T47D (cell line): ENCODE data around the gene MAPKAPK5.
A peak's percentile ranks its signal among the peaks of the same experiment; 100 is the strongest.

Experiments used
- DNase-seq, 2 experiments: peaks; one replicate each; pipeline versions ENCODE4 v3.0.0 to v3.0.0-alpha.2; 2011 to 2012; ENCODE audit warnings: low read depth in 1 of 2, low spot score in 1 of 2
- JUND ChIP-seq: IDR thresholded peaks from 2 replicates; pipeline ENCODE4 v1.6.1; 2012; ENCODE audit warnings: low read depth
- in situ Hi-C: cut with HindIII; loops from 2 replicates; pipeline ENCODE4 v1.10.0; 2016; ENCODE audit warnings: low sequenced_read_pairs, low pct_unique_long_range_greater_than_20kb

Gene MAPKAPK5

DNA sequence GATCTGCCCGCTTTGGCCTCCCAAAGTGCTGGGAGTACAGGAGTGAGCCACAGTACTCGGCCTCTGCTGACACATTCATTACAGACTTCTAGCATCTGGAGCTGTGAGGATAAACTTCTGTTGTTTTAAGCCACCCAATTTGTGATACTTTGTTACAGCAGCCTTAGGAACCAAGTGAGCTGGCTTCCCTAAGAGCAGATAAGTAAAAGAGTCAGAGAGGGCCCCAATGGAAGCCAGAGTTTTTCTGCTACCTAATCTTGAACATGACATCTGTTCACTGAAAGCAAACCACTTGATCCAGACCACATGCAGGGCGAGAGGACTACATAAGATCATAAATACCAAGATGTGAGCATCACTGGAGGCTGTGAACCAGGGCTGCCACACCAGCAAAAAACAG lies 3.7 kb upstream of the MAPKAPK5 start:
- TF ChIP-seq JUND: no peak
- no peak for DNase-seq
- in situ Hi-C loops: no loop called here

DNA sequence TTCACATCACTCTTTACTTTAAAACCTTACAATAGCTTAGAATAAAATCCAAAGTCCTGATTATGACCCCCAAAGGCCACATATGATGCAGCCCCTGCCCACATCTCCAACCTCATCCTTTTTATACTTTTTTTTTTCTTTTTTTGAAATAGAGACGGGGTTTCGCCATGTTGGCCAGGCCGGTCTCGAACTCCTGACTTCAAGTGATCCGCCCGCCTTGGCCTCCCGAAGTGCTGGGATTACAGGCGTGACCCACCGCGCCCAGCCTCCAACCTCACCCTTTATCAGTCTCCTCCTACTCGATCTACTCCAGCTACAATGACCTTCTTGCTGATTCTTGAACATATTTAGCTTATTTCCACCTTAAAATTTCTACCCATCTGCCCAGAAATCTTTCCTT lies 1.2 kb upstream of the MAPKAPK5 start:
- no peak for DNase-seq
- no peak for TF ChIP-seq JUND
- in situ Hi-C loops: no loop called here

DNA sequence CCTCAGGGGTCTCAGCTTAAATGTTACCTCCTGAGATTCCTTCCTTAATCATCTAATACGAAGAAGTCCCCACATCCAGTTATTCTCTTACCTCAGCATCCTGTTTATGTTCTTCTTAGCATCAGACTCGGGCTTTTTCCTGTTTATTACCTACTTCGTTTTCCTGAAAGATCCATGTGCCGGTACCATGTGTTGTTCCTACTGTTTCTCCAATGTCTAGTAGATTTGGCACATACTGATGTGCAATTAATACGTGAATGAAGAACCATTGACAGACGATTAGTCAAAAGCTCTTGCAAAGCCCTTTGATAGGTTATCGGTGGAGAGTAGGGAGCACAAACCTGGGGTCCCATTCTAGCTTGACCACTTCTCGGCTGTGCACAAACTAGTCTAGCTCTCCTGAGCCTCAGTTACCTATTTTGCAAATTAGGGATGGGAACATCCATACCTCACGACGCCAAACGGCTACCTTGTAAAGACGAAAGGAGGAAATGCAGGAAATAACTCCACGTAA lies 735 bp upstream of the MAPKAPK5 start:
- in situ Hi-C loops: no loop called here
- peak in 1 of 2 experiments; percentile 23 for DNase-seq
- TF ChIP-seq JUND: no peak

DNA sequence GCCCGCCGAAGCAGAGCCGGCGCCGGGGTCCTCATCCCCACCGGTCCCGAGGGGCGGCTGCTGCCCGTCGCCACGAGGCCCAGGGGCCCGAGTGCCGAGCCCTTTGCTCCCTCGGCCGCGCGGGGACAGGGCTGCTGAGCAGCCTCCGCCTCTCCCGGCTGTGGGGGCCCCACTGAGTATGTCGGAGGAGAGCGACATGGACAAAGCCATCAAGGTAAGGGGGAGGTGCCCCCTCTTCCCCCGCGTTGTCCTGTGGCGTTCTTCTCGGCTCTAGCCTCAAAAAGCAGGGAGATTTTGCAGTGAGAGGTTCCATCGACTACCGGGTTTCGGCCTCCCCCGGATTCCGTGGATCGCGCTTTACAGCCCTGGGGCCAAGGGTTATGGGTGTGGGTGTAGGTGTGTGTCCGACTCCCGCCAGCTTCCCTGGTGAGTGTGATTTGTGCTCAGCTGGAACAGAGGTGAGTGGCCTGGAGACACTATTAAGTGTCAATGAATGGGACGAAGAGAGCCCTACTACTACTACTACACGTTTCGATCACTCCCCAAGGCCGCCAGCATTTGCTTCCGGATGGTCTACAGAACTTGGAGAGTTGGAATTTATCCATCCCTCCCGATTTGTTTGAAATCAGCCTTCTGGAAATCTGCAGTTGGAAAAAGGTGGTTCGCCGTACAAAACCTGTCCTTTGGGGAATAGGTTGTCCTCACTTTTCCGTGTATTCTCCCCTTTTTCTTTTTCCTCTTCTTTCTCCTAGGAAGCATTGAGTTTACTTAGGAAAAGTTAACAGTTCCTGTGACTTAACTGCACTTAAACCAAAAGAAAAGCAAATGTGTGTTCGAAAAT lies 748 bp downstream of the MAPKAPK5 start:
- TF ChIP-seq JUND: no peak
- peak; percentile 18 to 25 for DNase-seq
- in situ Hi-C loops: no loop called here

DNA sequence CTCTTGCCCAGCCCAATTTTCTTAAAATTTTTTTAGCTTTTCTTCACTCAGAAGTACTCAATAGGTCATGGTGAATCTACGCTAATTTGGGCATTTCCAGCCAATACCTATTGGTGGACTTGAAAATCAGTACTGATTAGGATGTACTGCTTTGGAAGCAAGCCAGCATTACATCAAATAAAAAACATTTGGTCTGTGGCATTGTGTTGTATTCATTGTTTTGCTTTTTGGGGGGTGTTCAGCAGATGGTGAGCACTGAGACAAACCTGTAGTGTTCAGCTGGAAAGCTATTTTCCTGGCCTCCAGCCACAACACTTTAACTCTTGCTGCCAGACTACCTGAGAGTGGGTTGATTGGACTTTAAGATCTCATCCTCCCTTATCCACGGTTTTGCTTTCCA lies 4.0 kb downstream of the MAPKAPK5 start:
- TF ChIP-seq JUND: no peak
- DNase-seq: no peak
- in situ Hi-C loops: no loop called here

DNA sequence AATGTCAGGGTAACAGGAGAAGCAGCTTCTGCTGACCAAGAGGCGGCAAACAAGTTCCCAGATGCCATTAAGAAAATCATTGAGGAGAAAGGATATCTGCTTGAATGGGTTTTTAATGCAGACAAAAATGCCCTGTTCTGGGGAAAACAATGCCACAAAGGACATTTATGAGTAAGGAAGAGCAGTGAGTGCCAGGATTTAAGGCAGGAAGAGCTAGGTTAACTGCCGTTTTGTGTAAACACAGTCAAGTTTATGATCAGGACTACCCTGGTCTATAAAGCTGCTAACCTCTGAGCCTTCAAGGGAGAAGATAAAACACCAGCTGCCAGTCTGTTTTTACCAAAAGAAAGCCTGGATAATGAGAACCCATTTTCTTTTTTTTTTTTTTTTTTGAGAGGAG lies 8.5 kb downstream of the MAPKAPK5 start:
- TF ChIP-seq JUND: no peak
- in situ Hi-C loops: no loop called here
- DNase-seq: no peak

DNA sequence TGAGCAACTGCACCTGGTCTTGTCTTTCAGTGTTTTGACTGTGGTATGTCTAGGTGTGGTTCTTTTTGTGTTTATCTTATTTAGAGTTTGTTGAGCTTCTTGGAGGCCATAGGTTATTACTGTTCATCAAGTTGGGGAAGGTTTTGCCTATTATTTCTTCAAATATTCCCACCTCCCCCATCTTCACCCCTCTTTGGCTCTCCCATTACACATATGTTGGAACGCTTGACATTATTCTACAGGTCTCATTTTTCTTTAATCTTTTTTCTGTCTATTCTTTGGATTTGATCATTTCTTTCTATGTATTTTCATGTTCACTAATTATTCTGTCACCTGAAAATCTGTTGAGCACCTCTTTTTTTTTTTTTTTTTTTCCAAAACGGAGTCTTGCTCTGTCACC lies 16.2 kb downstream of the MAPKAPK5 start:
- TF ChIP-seq JUND: no peak
- in situ Hi-C loops: no loop called here
- DNase-seq: no peak

DNA sequence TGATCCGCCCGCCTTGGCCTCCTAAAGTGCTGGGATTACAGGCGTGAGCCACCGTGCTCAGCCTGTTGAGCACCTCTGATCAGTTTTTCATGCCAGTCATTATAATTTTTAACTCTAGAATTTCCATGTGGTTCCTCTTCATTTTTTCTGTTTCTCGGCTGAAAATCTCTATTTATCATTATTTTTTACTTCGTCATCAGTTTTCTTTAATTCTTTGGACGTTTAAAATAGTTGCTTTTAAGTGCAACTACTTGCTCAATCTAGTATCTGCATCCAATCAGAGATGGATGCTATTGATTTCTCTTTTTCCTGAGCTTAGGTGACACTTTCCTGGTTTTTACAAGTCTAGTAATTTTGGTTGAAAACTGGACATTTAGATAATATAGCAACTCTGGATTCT lies 16.8 kb downstream of the MAPKAPK5 start:
- no peak for TF ChIP-seq JUND
- no peak for DNase-seq
- in situ Hi-C loops: no loop called here

DNA sequence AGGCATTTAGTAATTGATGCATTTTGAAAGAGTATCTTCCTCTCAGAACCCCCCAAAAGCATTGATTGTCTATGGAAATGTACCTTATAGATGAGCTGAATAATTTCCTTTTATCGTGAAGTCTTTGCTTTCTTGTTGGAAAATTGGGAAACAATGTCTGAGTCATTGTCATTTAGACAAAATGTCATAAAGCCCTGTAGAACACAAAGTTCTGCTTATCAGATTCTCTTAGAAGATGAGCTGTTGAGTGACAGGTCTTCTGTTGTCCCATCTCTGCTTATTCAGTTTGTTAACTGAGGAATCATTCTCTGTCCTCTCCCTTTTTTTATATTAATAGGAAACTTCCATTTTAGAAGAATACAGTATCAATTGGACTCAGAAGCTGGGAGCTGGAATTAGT lies 22.9 kb downstream of the MAPKAPK5 start:
- in situ Hi-C loops: no loop called here
- DNase-seq: no peak
- TF ChIP-seq JUND: no peak

DNA sequence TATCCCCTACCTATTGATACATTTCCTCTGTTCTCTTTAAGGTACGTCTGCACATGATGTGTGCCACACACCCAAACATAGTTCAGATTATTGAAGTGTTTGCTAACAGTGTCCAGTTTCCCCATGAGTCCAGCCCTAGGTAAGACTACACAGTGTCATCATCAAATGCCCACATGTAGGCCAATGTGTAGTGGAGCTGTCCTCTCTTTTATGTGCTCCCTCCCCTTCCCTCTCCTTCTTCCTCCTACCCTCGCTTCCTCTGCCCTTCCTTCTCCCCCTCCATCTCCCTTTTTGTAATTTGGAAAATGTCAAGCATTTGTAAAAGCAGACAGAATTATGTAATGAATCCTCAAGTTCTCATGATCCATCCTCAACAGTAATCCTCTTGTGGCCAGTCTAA lies 25.5 kb downstream of the MAPKAPK5 start:
- no peak for DNase-seq
- TF ChIP-seq JUND: no peak
- in situ Hi-C loops: no loop called here

DNA sequence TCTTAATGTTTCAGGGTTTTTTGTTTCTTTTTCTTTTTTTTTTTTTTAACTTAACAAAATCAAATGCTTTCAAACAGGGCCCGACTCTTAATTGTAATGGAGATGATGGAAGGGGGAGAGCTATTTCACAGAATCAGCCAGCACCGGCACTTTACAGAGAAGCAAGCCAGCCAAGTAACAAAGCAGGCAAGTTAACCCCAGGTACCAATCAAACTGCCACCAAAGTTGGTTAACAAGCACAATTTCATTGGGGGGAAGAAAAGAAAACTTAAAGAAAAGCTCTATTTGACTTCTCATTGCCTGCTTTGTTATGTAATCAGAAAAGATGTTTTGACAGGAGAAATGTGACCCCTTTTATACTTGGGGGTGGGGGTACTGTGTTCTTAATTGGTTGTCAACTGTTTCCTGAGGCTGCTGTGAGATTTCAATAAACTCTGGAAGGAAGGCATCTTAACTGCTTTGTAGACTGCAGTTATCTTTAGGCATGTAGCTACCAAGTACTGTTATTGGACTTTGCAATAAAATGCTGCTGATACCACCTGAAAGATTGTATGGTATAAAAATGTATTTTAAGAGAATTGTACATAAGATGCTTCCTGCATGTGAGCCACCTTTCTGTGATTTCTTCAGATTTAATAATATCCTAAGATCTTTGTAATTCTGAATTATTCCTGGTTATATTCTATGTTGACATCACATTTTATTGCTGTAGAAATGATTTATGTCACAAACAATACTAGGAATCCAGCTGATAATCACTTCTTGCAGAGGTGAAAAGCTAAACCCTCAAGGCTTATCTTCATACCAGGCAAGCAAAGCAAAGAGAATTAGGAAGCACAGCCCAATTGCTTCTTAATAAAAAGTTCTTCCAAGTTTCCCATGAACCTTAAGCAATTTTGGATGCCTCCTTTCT lies 26.9 kb downstream of the MAPKAPK5 start:
- in situ Hi-C loops: no loop called here
- no peak for TF ChIP-seq JUND
- DNase-seq: no peak

DNA sequence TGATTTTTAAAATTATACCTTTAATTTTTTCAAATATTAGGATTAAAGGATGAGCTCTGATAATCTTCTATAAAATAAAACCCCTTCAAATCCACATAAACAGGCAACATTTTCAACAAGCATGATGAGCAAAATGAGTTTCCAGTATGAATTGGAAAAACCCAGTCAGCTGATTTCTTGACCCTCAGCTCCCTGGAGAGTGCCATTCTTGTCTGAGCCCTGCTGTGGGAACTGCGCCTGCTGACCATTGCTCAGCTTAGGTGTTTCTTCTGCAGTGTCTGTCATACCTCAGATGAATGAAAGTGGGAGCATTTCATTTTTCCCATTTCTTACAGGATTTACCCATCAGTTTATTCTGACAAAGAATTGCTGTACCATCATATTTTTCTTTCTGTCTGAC lies 27.6 kb downstream of the MAPKAPK5 start:
- no peak for DNase-seq
- no peak for TF ChIP-seq JUND
- in situ Hi-C loops: no loop called here

DNA sequence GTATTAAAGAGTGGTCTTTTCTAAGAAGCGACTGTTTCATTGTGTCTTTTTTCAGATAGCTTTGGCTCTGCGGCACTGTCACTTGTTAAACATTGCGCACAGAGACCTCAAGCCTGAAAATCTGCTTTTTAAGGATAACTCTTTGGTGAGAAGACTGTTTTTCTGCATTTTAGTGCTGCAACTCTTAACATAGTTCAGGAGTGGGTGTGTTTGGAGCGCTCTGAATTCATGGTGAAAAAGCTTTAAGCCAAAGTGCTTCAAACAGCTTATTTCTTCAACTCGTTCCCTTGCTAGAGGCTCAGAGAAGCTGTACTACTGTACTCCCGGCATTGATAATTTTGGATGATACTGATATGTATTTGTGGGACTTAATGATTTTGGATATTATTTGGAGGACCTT lies 28.2 kb downstream of the MAPKAPK5 start:
- in situ Hi-C loops: no loop called here
- no peak for TF ChIP-seq JUND
- no peak for DNase-seq

DNA sequence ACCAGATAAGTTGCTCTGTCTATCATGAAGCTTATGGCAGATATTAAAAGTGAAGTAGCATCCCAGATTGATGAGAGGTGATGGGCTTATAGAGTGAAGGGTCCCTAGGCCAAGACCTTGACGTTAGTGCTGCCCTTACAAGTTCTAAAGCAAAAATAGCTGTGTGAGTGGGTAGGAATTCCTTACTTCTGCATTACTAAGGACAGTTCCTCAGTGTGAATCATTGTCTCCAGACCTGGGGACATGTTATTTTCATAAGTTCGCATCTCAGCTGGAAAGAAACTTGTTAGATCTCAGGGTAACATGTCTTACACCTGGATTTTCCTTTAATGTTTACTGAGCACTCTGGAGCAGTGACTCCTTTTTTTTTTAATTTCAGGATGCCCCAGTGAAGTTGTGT lies 28.7 kb downstream of the MAPKAPK5 start:
- no peak for DNase-seq
- no peak for TF ChIP-seq JUND
- in situ Hi-C loops: no loop called here
